ENCODE results near the gene MARCHF2.

DNA sequence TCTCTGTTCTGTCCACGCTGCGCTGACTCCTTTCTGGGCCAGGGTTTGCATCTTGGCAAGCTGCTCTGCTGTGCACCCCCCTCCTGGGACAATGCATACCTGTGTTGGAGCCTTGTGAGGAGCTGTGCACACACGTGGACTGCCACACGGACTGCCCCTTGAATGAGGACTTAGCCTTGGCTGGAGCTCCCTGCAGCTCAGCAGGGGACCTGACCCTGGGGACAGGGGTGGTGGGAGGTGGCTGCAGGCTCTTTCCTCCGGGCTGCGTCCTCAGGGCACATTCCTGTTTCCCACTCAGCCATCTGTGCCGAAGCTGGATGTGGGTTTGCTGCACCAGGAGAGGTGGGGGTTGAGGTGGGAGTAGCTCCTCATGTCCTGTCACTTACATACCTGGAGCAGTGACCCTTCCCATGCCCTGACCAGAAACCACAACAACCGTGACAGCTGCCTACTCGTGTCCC lies 14.8 kb upstream of the MARCHF2 start:
- TF ChIP-seq POLR2A (IDR thresholded peaks at IDR 0.05) = no peak
- TF ChIP-seq, protein P1, sequence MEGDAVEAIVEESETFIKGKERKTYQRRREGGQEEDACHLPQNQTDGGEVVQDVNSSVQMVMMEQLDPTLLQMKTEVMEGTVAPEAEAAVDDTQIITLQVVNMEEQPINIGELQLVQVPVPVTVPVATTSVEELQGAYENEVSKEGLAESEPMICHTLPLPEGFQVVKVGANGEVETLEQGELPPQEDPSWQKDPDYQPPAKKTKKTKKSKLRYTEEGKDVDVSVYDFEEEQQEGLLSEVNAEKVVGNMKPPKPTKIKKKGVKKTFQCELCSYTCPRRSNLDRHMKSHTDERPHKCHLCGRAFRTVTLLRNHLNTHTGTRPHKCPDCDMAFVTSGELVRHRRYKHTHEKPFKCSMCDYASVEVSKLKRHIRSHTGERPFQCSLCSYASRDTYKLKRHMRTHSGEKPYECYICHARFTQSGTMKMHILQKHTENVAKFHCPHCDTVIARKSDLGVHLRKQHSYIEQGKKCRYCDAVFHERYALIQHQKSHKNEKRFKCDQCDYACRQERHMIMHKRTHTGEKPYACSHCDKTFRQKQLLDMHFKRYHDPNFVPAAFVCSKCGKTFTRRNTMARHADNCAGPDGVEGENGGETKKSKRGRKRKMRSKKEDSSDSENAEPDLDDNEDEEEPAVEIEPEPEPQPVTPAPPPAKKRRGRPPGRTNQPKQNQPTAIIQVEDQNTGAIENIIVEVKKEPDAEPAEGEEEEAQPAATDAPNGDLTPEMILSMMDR (IDR thresholded peaks at IDR 0.05) = no peak
